ENCODE measurements around the gene ARF3.

ARF3 gene

DNA sequence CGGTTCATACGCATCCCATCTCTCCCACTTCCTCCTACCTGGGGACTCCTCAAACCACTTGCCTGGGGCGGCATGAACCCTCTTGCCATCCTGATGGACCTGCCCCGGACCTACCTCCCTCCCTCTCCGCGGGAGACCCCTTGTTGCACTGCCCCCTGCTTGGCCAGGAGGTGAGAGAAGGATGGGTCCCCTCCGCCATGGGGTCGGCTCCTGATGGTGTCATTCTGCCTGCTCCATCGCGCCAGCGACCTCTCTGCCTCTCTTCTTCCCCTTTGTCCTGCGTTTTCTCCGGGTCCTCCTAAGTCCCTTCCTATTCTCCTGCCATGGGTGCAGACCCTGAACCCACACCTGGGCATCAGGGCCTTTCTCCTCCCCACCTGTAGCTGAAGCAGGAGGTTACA is 24.5 kb upstream of the ARF3 start:
- DNase-seq = no peak

DNA sequence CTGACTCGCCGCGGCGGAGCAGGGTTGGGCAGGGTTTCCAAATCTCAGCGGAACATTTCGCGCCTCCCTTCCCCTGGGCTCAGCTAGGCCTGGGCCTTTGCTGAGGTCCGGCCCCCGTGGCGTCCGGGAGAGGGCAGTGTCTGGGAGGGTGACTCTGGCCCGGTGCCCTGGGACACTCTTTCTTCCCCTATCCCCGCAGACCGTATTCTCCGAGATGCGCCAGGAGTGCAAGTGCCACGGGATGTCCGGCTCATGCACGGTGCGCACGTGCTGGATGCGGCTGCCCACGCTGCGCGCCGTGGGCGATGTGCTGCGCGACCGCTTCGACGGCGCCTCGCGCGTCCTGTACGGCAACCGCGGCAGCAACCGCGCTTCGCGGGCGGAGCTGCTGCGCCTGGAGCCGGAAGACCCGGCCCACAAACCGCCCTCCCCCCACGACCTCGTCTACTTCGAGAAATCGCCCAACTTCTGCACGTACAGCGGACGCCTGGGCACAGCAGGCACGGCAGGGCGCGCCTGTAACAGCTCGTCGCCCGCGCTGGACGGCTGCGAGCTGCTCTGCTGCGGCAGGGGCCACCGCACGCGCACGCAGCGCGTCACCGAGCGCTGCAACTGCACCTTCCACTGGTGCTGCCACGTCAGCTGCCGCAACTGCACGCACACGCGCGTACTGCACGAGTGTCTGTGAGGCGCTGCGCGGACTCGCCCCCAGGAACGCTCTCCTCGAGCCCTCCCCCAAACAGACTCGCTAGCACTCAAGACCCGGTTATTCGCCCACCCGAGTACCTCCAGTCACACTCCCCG is 23.9 kb upstream of the ARF3 start:
- peak; percentile 64 to 80 (median 72) for DNase-seq

DNA sequence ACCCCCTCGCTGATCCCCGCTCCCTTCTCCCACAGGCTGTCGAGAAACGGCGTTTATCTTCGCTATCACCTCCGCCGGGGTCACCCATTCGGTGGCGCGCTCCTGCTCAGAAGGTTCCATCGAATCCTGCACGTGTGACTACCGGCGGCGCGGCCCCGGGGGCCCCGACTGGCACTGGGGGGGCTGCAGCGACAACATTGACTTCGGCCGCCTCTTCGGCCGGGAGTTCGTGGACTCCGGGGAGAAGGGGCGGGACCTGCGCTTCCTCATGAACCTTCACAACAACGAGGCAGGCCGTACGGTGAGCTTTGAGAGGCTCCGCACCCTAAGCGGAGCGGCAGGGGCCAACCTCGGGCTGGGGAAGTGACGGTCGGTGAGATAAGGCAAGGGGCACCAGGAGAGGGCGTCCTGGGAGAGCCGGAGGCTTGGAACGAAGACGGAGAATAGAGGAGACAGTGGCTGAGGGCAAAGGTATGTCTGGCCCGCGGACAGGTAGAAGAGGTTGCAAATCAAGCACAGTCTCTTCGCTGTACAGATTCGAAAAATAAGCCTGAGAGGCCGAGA is 23.2 kb upstream of the ARF3 start:
- DNase-seq = peak in 1 of 4 experiments; percentile 48

DNA sequence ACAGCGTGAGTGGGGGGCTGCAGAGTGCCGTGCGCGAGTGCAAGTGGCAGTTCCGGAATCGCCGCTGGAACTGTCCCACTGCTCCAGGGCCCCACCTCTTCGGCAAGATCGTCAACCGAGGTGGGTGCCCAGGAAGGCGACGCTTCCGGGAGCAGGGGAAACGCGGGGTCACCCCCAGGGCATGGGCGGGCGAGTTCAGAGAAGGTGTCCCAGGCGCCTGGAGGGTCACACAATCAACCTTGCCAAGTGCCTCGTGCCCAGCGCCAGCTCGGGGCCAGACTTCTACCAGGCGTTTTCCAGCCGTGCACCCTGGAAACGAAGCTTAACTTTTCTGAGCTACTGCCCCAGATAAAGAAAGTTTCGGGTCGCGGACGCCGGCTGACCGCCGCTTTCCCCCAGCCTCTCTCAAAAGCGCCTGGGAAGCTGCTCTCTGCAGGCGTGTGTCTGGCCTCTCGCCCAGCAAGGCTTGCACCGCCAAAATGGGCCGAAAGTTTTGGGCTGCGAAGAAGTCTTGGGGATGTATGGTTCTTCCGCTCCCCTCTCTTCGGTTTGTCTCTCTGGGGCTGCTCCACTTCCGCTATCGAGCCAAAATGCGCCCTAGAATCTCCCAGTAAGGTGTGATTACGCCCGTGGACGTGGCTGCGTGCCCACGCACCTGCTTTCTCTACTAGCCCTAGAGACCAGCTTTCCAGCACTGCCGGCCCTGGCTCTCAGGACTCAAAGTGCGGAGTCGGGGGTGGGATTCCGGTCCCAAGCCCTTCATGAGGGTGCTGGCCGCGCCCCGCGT is 22.5 kb upstream of the ARF3 start:
- DNase-seq = peak in 1 of 4 experiments; percentile 35

DNA sequence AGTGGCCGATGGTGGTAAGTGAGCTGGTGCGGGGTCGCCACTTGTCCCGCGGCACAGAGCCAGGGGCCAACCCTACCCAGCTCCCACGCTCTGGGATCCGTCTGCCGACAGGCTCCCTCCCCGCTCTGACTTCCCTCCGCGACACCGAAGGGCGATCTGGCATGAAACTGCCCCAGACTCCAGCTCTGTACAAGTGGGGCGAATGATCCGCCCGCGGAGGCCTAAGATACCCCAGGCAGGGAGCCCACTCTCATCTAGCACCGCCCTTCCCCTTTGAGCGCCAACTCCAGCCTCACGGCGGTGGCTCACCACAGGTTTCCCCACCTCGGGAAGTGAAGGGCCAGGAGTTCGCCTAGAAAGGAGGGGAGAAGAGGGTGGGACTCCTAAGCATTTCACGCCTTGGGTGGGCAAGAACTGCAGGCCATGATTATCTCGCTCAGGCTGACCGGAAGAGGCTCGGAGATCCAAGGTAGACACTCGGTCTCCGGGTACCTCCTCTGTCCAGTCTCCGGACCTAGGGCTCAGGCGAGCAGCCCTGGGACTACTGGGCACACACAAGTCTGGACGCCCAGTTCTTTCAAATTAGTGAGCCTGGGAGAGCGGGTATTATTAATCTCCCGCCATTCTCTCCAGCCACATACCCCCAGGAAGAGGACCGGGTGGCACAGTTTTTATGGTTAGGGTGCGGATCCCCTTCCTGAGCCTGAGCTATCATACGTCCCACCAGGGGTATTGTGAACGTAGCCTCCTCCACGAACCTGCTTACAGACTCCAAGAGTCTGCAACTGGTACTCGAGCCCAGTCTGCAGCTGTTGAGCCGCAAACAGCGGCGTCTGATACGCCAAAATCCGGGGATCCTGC is 21.7 kb upstream of the ARF3 start:
- peak in 1 of 4 experiments; percentile 54 for DNase-seq

DNA sequence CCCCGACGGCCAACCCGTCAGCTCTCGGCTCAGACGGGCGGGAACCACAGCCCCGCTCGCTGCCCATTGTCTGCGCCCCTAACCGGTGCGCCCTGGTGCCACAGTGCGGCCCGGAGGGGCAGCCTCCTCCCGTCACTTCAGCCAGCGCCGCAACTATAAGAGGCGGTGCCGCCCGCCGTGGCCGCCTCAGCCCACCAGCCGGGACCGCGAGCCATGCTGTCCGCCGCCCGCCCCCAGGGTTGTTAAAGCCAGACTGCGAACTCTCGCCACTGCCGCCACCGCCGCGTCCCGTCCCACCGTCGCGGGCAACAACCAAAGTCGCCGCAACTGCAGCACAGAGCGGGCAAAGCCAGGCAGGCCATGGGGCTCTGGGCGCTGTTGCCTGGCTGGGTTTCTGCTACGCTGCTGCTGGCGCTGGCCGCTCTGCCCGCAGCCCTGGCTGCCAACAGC is 21.0 kb upstream of the ARF3 start, which contains the start of gene WNT1:
Gene WNT1, plus strand, starts transcription at position 32 of the 450 bp plus-strand sequence. Its CDS starts 329 bp downstream, at position 361.
- no peak for DNase-seq

DNA sequence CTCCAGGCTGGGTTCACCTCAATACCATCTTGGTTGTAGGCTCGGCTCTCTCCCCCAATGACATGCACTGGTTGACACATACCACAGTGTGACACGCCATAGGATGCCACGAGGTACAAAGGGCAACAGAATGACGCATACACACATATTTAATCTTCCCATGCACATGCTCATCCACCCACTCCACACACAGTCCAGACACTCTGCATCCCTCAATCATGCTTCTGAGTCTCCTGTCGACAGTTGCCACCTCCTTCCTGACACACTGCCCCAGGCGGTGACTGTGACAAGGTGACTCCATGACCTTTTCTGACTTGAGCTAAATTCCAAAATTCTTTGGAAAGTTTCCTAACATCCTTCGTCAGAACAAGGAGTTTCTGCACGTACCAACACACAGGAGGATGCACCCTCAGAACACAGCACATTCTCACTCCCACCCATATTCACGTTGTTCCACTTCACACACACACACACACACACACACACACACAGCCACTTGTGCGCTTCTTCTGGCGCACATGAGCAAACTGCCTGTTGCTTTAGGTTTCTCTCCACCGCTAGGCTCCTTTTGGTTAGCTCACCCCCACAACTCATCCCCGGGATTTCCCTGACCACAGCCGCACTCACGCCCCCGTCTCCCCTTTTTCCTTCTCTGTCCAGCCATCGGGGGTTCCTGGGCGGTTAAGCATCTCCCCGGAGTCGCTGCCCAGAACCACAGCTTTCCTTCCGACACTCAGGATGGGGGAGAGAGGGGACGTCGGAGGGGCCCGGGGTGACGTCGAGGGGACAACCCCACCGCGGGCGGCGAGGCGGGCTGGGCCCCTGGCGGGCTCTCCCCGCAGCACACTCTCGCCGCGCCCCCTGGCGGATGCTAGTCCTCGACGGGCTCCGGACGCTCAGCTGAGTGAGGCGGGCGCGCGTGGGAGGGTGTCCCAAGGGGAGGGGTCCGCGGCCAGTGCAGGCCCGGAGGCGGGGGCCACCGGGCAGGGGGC is 20.3 kb upstream of the ARF3 start:
- peak; percentile 80 to 90 (median 84) for DNase-seq

DNA sequence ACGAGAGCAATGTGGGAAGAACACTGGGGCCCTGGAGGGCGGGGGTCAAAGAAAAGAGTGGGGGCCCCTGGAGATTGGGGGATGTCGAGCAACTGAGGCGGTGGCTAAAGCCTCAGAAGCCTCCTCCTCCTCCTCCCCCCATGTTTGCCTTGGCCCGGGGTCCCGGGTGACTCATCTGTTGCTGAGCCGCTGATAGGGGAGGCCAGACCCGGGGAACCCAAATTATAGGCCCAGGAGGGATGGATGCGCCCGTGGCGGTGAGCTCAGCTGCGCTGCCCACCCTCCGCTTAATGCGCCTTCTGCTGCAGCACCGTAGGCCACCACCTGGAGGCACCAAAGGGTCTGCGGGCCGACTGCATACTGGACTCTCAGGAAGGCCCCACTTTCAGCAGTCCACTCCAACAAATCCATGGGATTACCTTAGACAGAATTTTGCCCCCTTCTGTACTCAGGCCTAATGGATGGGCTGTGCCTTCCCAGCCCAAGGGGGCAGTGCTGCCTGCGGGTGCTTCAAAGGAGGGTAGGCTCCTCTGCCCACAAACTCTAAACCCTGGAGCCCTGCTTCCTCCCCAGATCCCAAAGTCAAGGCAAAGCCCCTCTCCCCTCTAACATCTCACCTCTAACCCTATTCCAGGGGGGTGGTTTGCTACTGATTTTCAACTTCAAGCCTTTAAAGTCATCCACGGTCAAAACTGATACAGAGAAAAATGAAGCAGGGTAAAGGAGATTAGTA is 16.8 kb upstream of the ARF3 start:
- peak; percentile 52 to 71 (median 60) for DNase-seq

DNA sequence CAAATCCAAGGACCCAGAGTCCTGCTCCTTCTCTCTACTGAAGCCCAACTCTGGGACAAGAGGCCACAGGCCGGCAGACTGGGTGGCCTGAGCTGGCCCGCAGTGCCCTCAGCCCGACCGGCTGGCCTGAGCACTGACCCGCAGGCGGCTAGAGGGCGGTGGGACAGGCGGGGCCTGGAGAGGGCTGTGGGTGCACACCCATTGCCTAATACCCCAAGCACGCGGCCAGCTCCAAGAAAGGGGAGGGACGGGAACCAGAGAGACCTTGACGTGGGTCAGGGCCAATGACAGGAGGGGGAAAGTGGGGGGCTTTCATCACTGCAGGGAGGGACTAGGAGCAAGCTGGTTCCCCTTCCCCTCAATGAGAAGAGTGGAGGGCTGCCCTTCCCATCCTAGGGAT is 16.2 kb upstream of the ARF3 start:
- DNase-seq = peak; percentile 62 to 80 (median 75)

DNA sequence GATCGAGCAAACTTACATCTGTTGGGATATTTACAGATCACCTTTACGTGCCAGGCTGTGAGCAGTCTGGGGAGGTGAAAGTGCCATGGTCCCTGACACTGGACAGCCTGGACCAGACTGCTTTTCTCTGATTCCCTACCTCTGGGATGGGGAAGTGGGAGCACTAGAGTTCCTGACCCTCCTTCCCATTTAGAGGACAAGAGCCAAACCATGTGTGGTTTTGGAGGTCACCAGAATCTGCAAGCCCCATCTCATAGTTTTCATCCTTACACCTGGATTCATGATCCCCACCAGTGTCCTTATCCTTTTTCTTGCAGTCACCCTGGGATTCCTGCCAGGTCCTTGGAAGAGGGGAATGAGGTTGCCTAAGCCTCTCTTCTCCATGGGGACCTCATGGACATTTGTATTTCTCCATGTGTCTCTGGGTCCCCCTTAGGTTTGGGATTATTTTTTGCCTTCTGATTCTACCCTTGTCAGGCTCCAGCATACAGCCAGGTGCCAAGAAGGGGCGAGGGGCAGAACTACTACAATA is 15.7 kb upstream of the ARF3 start:
- DNase-seq = no peak

DNA sequence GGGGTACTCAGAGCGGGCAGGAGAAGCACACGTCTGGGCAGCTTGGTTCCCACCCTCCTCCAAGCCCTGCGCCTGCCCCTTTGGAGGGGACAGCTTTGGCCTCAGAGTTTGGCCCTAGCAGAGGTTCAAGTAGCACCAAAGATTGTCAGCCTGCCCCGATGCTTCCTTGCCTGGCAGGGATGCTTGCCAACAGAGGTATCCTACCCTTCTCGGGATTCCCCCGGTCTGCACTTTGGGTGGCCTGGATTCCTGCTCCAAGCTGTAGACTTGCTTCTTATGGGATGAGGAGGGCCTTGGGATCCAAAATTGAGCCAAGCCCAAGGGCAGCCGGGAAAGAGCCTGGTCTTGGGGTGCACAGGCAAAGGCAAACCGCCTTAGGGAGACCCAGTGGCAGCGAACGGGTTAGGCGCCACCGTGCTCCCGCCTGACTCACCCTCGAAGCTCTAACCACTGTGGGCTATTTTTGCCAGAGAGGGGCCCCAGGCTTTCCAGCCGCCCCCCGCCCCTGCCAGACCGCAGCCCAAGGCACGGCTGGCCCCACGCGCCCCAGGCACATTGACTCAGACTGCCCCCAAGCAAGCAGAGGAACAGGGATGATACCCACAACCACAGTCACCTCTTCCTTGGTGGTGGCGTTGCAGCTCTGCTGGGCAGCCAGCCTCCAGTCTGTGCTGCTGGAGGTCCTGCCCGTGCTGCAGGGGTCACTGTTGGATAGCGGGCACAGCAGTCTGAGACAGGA is 15.1 kb upstream of the ARF3 start:
- DNase-seq = peak in 2 of 4 experiments; percentile 37 to 46

DNA sequence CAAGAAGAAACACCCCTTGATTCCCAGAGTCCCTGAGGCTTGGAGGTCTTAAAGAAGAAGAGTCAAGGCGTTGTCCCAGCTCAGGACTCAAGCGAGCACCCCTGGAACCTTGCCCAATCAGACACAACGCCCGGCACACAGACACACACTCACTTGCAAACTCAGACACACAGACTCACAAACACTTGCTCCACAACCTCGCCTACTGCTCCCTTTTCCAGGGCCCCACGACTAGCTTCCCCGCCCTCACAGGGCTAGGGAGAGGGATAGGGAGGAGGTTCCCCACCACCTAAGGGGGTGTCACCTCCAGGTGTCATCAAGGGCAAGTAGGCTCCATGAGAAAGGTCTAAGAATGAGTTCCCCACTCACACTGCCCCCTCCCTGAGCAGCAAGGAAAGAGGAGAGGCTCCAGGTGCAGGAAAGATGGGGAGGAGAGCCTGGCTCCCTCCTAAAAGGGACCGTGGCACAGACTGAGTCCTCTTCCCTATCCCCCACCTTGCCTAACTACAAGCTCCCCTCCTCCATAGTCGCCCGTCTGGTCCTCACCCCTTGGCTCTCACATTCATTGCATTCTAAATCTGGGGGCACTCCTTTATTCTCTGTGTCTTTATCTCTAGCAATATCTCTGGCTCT is 13.5 kb upstream of the ARF3 start:
- no peak for DNase-seq

DNA sequence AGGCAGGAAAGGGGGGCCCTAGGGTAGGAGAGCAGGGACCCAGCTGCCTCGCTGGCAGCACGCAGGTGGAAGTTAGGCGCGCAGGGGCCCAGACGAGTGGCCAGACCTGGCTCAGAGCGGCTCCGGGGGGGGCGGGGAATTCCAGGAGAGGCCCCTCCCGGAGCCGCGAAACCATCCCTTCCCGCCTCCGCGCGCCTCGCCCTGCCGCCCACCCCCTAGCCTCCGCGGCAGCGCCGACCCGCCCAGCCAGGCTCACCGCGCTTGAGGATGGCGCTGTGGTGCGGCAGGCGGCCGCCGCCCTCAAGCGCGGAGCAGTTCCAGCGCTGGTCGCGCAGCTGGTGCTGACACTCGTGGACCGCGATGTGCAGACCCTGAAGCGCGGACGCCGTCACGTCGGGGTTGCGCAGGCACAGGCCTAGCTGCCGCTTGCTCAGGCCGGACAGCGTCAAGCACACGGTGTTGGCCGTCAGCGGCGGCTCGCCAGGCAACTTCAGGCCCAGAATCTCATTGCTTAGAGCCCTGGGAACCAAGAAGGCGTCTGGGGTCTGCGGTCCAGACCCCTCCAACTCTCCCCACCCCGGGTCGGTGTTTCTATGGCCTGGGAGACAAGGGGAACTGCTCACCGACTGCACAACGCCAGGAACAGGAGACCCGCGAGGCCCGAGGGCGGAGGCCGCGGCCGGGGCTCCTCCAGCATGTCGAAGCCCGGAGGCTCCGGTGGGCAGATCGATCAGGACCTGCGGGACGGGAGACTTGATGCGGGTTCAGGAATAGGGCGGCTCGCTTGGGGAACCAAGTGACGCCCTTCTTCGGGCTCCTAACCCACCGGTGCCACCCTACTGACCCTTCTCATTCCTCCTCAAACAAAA is 12.8 kb upstream of the ARF3 start:
- peak in 1 of 4 experiments; percentile 49 for DNase-seq

DNA sequence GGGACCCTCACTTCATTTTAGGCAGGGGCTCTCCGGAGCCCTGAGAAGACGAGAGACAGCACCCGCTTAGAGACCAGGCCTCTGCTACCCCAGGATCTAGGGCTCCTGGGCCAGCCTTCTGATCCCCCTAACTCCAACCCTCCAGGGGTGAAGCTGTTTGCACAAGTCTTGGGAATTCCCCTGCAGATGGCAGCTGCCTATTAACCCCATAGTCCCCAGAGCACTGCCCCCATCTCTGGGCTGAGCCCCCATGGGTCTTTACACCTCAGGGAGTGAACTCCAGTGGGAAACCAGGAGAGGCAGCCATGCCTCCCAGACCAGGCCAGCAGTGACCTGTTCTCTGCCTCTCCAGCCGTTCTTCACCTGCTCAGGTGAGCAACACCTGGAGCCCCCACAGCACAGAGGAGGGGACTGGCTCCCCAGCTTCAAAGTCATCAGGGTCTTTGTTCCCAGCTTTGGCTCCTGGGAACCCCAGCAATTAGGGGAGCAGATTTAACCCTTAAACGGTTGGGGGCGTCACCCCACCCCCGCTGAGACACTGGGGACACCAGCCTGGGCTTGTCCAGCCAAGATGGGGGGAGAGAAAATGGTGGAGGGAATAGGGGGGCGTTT is 12.0 kb upstream of the ARF3 start:
- DNase-seq = no peak

DNA sequence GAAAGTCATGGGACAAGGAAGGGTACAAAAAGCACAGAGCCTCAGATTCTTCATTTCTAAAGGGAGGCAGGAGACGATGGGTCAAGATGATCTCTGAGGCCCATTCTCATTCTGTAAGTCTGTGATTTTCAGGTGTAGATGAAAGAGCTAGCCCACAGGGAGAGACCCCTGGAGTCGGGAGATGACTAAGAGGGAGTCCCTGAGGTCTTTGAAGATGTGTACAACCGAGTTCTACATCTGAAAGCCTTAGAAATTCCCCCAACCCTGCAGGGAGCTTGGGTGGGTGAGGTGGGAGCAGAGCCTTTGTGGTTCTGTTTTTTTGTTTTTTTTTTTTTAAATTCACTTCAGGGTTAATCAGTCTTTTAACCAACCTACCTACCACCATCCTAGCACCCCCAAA is 11.2 kb upstream of the ARF3 start:
- no peak for DNase-seq

DNA sequence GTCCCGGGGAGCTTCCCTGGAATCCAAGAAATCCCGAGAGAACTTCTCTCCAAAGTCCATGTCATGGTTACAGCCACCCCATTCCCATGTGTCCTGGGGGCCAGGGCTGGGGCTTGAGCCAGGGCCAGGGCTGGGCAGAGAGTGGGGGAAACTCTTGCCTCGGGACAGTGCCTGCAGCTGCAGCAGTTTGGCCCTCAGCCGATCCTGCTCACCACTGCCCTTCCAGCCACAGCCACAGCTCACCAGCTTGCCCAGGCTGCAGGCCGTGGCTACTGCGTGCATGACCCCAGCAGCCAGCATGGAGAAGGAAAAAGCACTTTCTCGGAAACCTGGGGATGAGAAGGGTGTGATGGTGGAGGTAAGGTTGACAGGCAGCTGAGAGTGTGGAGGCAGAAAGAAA is 10.7 kb upstream of the ARF3 start:
- no peak for DNase-seq
